ENCODE results near the gene PON2. TPM values are rescaled to one million over a fixed set of nuclear protein-coding genes. Genes with fewer than 3 reads are reported as not detected.
A peak's percentile ranks its signal among the peaks of the same experiment; 100 is the strongest.
"Not testable (repeated sequence)": the region's sequence is repeated elsewhere in the genome, so short reads cannot be mapped to it uniquely, and the experiment has no call there.

Gene PON2
- total RNA-seq, 2 experiments from 2014 or later: 3.5 to 4.5 TPM

- Mint-ChIP-seq H3K4me3 (no peak overlapping the region), H3K36me3 (no peaks in the 10 kb centered on the region), H3K27ac (no peak overlapping the region), H3K9me3 (no peaks in the 10 kb centered on the region), H3K4me1 (peaks cover 3% of the 10 kb centered on the region), H3K27me3 (peaks cover 31% of the 10 kb centered on the region)
- no peak for DNase-seq
These were observed 36.5 kb downstream of the PON2 start for GRCh38 chr7:95398155-95398940.

DNA sequence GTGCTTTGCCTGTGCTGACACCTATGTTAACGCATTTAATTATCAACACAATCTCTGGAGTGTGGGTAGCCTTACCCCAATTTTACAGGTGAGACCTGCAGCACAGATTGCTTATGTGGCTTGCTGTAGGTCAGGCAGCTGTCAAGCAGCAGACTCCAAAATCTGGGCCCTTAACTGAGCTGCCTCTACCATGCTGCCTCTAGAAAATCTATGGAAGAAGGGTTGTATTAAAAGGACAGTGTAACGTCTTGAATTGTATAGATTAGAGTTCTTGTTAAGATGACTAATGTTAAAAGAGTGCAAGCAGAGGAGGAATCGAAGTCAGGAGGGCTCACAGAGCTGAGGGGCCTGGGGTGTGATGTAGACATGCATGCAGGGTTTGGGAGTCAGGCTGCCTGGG lies 37.4 kb downstream of the PON2 start:
- H3K36me3 Mint-ChIP-seq: no peaks in the 10 kb centered on the region
- H3K27me3 Mint-ChIP-seq: peaks cover 35% of the 10 kb centered on the region
- H3K9me3 Mint-ChIP-seq: no peaks in the 10 kb centered on the region
- H3K27ac Mint-ChIP-seq: no peak overlapping the region
- H3K4me1 Mint-ChIP-seq: peaks cover 3% of the 10 kb centered on the region
- H3K4me3 Mint-ChIP-seq: no peak overlapping the region
- no peak for DNase-seq

GRCh38 chr7:95396136-95397032 lies 38.4 kb downstream of the PON2 start, which contains the start of gene PON3:
TSS of gene PON3 (minus strand) at chr7:95396375. CDS start at chr7:95396350, 25 bp downstream.
- Mint-ChIP-seq H3K27me3 (peaks cover 35% of the 10 kb centered on the region), H3K9me3 (no peaks in the 10 kb centered on the region), H3K4me3 (peak within 1 kb of the TSS; percentile 63), H3K36me3 (no peaks in the 10 kb centered on the region), H3K27ac (no peak within 1 kb of the TSS), H3K4me1 (peaks cover 3% of the 10 kb centered on the region)
- peak; percentile 51 for DNase-seq

- Mint-ChIP-seq H3K27ac (no peak overlapping the region), H3K27me3 (peaks cover 35% of the 10 kb centered on the region), H3K36me3 (no peaks in the 10 kb centered on the region), H3K4me3 (peak overlapping the region; percentile 63), H3K9me3 (no peaks in the 10 kb centered on the region), H3K4me1 (peaks cover 3% of the 10 kb centered on the region)
- DNase-seq: no peak
These were observed 39.1 kb downstream of the PON2 start for GRCh38 chr7:95395755-95396135.

- H3K27me3 Mint-ChIP-seq: peaks cover 32% of the 10 kb centered on the region
- no peaks in the 10 kb centered on the region for H3K36me3 Mint-ChIP-seq
- no peak overlapping the region for H3K27ac Mint-ChIP-seq
- no peaks in the 10 kb centered on the region for H3K9me3 Mint-ChIP-seq
- H3K4me3 Mint-ChIP-seq: no peak overlapping the region
- peaks cover 3% of the 10 kb centered on the region for H3K4me1 Mint-ChIP-seq
- DNase-seq: no peak
These were observed 40.5 kb downstream of the PON2 start for GRCh38 chr7:95394370-95394769.

- Mint-ChIP-seq H3K36me3 (no peaks in the 10 kb centered on the region), H3K4me3 (no peak overlapping the region), H3K9me3 (peaks cover 6% of the 10 kb centered on the region), H3K4me1 (peaks cover 3% of the 10 kb centered on the region), H3K27me3 (peaks cover 29% of the 10 kb centered on the region), H3K27ac (no peak overlapping the region)
- DNase-seq: no peak
These were observed 43.1 kb downstream of the PON2 start for GRCh38 chr7:95391761-95392160.

- Mint-ChIP-seq H3K9me3 (peaks cover 8% of the 10 kb centered on the region), H3K27me3 (peaks cover 17% of the 10 kb centered on the region), H3K4me3 (no peak overlapping the region), H3K27ac (no peak overlapping the region), H3K36me3 (no peaks in the 10 kb centered on the region), H3K4me1 (no peaks in the 10 kb centered on the region)
- no peak for DNase-seq
These were observed 45.3 kb downstream of the PON2 start for GRCh38 chr7:95389516-95389915.

DNA sequence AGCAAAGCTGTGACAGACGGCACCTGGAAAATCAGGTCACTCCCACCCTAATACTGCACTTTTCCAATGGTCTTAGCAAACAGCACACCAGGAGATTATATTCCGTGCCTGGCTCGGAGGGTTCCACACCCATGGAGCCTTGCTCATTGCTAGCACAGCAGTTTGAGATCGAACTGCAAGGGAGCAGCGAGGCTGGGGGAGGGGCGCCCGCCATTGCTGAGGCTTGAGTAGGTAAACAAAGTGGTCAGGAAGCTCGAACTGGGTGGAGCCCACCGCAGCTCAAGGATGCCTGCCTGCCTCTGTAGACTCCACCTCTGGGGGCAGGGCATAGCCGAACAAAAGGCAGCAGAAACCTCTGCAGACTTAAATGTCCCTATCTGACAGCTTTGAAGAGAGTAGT lies 55.4 kb downstream of the PON2 start:
- not testable (repeated sequence) for DNase-seq, H3K27ac Mint-ChIP-seq, H3K36me3 Mint-ChIP-seq, H3K27me3 Mint-ChIP-seq, H3K4me1 Mint-ChIP-seq, H3K4me3 Mint-ChIP-seq
- peaks cover 15% of the 10 kb centered on the region for H3K9me3 Mint-ChIP-seq

- Mint-ChIP-seq H3K4me3 (no peak overlapping the region), H3K4me1 (no peaks in the 10 kb centered on the region), H3K27me3 (peaks cover 4% of the 10 kb centered on the region), H3K36me3 (peaks cover 5% of the 10 kb centered on the region), H3K27ac (no peak overlapping the region), H3K9me3 (peaks cover 3% of the 10 kb centered on the region)
- DNase-seq: no peak
These were observed 58.0 kb downstream of the PON2 start for GRCh38 chr7:95376632-95377400.

DNA sequence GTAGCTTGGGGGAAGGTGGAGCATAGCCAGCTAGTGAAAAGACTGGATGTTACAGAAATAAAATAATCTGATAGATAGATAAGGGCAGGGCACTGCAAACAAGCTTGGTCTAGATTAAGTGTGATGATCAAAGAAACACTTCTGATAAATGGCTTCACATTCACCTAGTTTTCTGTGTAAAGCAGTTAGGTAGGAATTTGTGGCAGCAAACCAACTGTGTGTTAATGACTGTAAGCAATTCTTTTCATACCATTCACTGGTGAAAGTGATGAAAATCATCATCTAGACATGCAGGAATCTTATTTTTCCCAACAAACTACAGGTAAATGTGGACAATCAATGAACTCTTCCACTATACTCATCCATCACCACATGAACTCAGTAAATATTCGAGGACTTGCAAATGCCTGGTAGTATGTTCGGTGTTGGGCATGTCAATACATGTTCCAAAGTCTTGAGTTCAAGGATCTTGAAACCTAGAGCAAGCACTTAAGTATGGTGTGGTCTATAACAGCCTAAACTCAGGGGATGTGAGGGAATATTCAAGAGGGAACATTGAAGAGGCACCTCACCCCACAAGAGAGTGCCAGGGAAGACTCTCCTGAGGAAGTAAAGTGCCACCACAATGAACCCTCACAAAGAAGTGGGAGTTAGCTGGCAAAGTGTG lies 59.1 kb downstream of the PON2 start:
- Mint-ChIP-seq H3K4me1 (no peaks in the 10 kb centered on the region), H3K9me3 (no peaks in the 10 kb centered on the region), H3K36me3 (peaks cover 5% of the 10 kb centered on the region), H3K4me3 (no peak overlapping the region), H3K27ac (no peak overlapping the region), H3K27me3 (peaks cover 4% of the 10 kb centered on the region)
- no peak for DNase-seq

- Mint-ChIP-seq H3K4me3 (no peak overlapping the region), H3K9me3 (no peaks in the 10 kb centered on the region), H3K4me1 (no peaks in the 10 kb centered on the region), H3K36me3 (peaks cover 2% of the 10 kb centered on the region), H3K27ac (no peak overlapping the region), H3K27me3 (peaks cover 4% of the 10 kb centered on the region)
- no peak for DNase-seq
These were observed 61.5 kb downstream of the PON2 start for GRCh38 chr7:95373323-95373722.

GRCh38 chr7:95368235-95368634 lies 66.6 kb downstream of the PON2 start:
- H3K27ac Mint-ChIP-seq: no peak overlapping the region
- no peaks in the 10 kb centered on the region for H3K4me1 Mint-ChIP-seq
- no peaks in the 10 kb centered on the region for H3K27me3 Mint-ChIP-seq
- H3K36me3 Mint-ChIP-seq: no peaks in the 10 kb centered on the region
- no peaks in the 10 kb centered on the region for H3K9me3 Mint-ChIP-seq
- DNase-seq: no peak
- H3K4me3 Mint-ChIP-seq: no peak overlapping the region

- no peak overlapping the region for H3K4me3 Mint-ChIP-seq
- no peaks in the 10 kb centered on the region for H3K36me3 Mint-ChIP-seq
- no peaks in the 10 kb centered on the region for H3K9me3 Mint-ChIP-seq
- no peak for DNase-seq
- no peak overlapping the region for H3K27ac Mint-ChIP-seq
- H3K4me1 Mint-ChIP-seq: no peaks in the 10 kb centered on the region
- no peaks in the 10 kb centered on the region for H3K27me3 Mint-ChIP-seq
These were observed 67.2 kb downstream of the PON2 start for GRCh38 chr7:95367606-95368005.

DNA sequence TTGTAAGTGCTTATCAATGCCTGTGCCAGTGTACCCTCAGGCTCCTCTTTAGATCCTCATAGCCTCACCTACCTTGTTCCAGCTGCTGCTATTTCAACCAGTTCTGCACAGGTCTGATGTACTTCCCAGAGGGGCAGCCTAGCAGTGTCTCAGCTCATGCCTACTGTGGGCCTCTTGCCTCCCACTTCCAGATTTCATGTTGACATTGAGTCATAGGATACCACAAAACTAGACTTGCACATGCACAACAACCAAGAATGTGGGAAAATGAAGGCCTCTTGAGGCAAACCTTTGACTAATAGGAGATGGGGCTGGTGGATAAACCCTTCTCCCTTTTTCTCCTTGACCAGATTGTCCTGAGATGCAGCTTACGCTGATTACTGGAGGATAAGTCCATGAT lies 69.7 kb downstream of the PON2 start:
- no peak overlapping the region for H3K4me3 Mint-ChIP-seq
- no peaks in the 10 kb centered on the region for H3K4me1 Mint-ChIP-seq
- no peaks in the 10 kb centered on the region for H3K27me3 Mint-ChIP-seq
- H3K27ac Mint-ChIP-seq: no peak overlapping the region
- no peaks in the 10 kb centered on the region for H3K36me3 Mint-ChIP-seq
- H3K9me3 Mint-ChIP-seq: no peaks in the 10 kb centered on the region
- no peak for DNase-seq

Measured in activated naive CD8-positive, alpha-beta T cell treated with anti-CD3 and anti-CD28 coated beads for 36 hours (primary cell).